ENCODE measurements around the gene HOXB7. TPM values are rescaled to one million over a fixed set of nuclear protein-coding genes. Genes with fewer than 3 reads are reported as not detected.

Gene HOXB7
- total RNA-seq, 1 donor from 2014 or later = 12.8 TPM

GRCh38 chr17:48624544-48625494 lies 14.0 kb upstream of the HOXB7 start:
- DNase-seq (ENCODE audit: low spot score) = no peak

- DNase-seq (ENCODE audit: low spot score) = no peak
These were observed 13.3 kb upstream of the HOXB7 start for GRCh38 chr17:48624118-48624517.

GRCh38 chr17:48623583-48623982 lies 12.8 kb upstream of the HOXB7 start:
- DNase-seq (ENCODE audit: low spot score) = no peak

- no peak for DNase-seq (ENCODE audit: low spot score)
These were observed 12.0 kb upstream of the HOXB7 start for GRCh38 chr17:48622857-48623256.

GRCh38 chr17:48621410-48622392 lies 10.9 kb upstream of the HOXB7 start:
- DNase-seq (ENCODE audit: low spot score) = no peak

GRCh38 chr17:48620461-48621139 lies 9.8 kb upstream of the HOXB7 start:
- no peak for DNase-seq (ENCODE audit: low spot score)

- no peak for DNase-seq (ENCODE audit: low spot score)
These were observed 9.1 kb upstream of the HOXB7 start for GRCh38 chr17:48619826-48620449.

GRCh38 chr17:48618256-48618896 lies 7.6 kb upstream of the HOXB7 start:
- peak; percentile 94 for DNase-seq (ENCODE audit: low spot score)

GRCh38 chr17:48617471-48618255 lies 6.8 kb upstream of the HOXB7 start:
- DNase-seq (ENCODE audit: low spot score) = no peak

GRCh38 chr17:48616717-48617470 lies 6.1 kb upstream of the HOXB7 start:
- DNase-seq (ENCODE audit: low spot score) = no peak

GRCh38 chr17:48615963-48616716 lies 5.3 kb upstream of the HOXB7 start:
- DNase-seq (ENCODE audit: low spot score) = no peak

GRCh38 chr17:48615047-48615962 lies 4.5 kb upstream of the HOXB7 start, which contains the start of gene HOXB8:
HOXB8 (minus strand) TSS chr17:48615292; CDS start chr17:48614704, 588 bp downstream.
- DNase-seq (ENCODE audit: low spot score) = no peak

- DNase-seq (ENCODE audit: low spot score) = no peak
These were observed 3.3 kb upstream of the HOXB7 start for GRCh38 chr17:48613862-48614694.

GRCh38 chr17:48612854-48613691 lies 2.3 kb upstream of the HOXB7 start:
- no peak for DNase-seq (ENCODE audit: low spot score)

GRCh38 chr17:48612456-48612853 lies 1.6 kb upstream of the HOXB7 start:
- DNase-seq (ENCODE audit: low spot score) = no peak

All from mesenteric fat pad (tissue), 1 donor.